Superior temporal gyrus (tissue), 1 donor: ENCODE data around the gene MICB.

Experiments used
- DNase-seq: peaks from one replicate; pipeline ENCODE4 v3.0.0-alpha.2; 2016; ENCODE audit errors: extremely low spot score

MICB gene

DNA sequence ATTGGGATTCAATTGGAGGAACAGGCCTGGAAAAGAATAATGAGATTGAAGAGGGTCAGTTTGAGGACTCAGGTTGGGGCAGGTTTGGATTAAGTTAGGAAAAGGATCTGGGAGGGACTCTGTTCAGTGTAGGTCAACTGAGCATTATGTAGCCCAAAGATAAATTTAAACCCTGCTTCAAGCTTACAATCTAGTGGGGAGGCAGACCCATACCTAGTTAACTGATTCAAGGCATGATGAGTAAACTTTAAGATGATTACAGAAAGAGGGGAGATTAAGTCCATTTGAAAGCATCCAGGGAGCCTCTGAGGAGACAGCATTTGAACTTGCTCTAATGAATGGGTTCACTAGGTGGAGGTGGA, 62.7 kb downstream of the MICB start:
- no peak for DNase-seq
